DOHH2 (cell line): ENCODE data around the gene KIAA1958.

ENCODE experiments used
- H3F3A ChIP-seq: fragments of 200-600 bp; sonication (generic), shearing (Covaris generic); 2 replicates; pipeline ENCODE4 v1.6.0; 2016; ENCODE audit warnings: antibody characterized with exemption, mild to moderate bottlenecking; ENCODE audit not compliant: control insufficient read depth, insufficient read depth
- H3K27ac ChIP-seq: fragments of 200-600 bp; sonication (generic); 2 replicates; pipeline ENCODE4 v1.5.1; 2014; ENCODE audit warnings: low read depth, mild to moderate bottlenecking, low read length, moderate library complexity
- H3K27me3 ChIP-seq: fragments of 200-600 bp; sonication (generic); 2 replicates; pipeline ENCODE4 v1.6.1; 2014; ENCODE audit warnings: mild to moderate bottlenecking, low read length, mixed read lengths; ENCODE audit not compliant: control insufficient read depth
- H3K36me3 ChIP-seq: fragments of 200-600 bp; sonication (generic); 2 replicates; pipeline ENCODE4 v1.6.1; 2014; ENCODE audit warnings: mild to moderate bottlenecking, low read length, moderate library complexity, mixed read lengths; ENCODE audit not compliant: control insufficient read depth
- H3K4me1 ChIP-seq: fragments of 200-600 bp; sonication (generic); 2 replicates; pipeline ENCODE4 v1.6.1; 2014; ENCODE audit warnings: mild to moderate bottlenecking, low read length, mixed read lengths; ENCODE audit not compliant: control insufficient read depth
- H3K4me2 ChIP-seq: fragments of 200-600 bp; sonication (generic); 2 replicates; pipeline ENCODE4 v1.6.0; 2014; ENCODE audit warnings: mild to moderate bottlenecking, low read length, moderate library complexity
- H3K4me3 ChIP-seq: fragments of 200-600 bp; sonication (generic); 2 replicates; pipeline ENCODE4 v1.5.1; 2014; ENCODE audit warnings: mild to moderate bottlenecking, low read length, mixed read lengths
- H3K79me2 ChIP-seq: fragments of 200-600 bp; sonication (generic); 2 replicates; pipeline ENCODE4 v1.6.1; 2014; ENCODE audit warnings: mild to moderate bottlenecking, low read length, mixed read lengths; ENCODE audit not compliant: control insufficient read depth
- H3K9me2 ChIP-seq: fragments of 200-600 bp; sonication (generic); replicated peaks from 2 replicates; pipeline ENCODE4 v1.6.1; 2014; ENCODE audit warnings: mild to moderate bottlenecking, low read length, mixed read lengths; ENCODE audit not compliant: control insufficient read depth
- H3K9me3 ChIP-seq: fragments of 200-600 bp; sonication (generic); 2 replicates; pipeline ENCODE4 v1.6.1; 2014; ENCODE audit warnings: antibody characterized with exemption, low read length, mixed read lengths; ENCODE audit not compliant: control insufficient read depth, insufficient read depth
- H4K20me1 ChIP-seq: fragments of 200-600 bp; sonication (generic); 2 replicates; pipeline ENCODE4 v1.6.0; 2014; ENCODE audit warnings: low read depth, mild to moderate bottlenecking, antibody characterized with exemption, low read length, moderate library complexity; ENCODE audit not compliant: control insufficient read depth, insufficient read depth
- CTCF ChIP-seq: fragments of 200-600 bp; sonication (generic); IDR thresholded peaks from one replicate; pipeline ENCODE4 v1.5.1; 2014; ENCODE audit warnings: antibody characterized with exemption, mild to moderate bottlenecking, low read depth, low read length; ENCODE audit not compliant: poor library complexity, severe bottlenecking
- EZH2phosphoT487 ChIP-seq: fragments of 200-600 bp; sonication (generic); IDR thresholded peaks from 2 replicates; pipeline ENCODE4 v1.6.1; 2017; ENCODE audit warnings: borderline replicate concordance, mild to moderate bottlenecking, antibody characterized with exemption, low read length, moderate library complexity, mixed read lengths

KIAA1958 gene

DNA sequence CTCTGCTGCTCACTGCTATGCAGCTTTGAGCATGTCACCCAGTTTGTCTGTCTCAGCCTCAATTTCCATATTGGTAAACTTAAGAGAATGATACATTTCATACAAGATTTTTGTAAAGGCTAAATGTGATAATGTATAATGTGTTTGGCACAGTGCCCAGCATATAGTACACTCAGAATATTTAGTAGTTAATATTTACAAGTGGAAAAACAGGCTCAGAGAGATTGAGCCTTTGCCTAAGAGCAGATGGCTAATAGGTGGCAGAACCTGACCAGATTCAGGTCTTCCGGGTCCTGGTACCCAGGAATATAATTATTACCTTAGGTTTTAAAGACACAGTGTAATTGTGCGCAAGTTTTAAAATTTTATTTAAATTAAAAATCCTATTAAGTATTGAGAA, 46.8 kb upstream of the KIAA1958 start:
- no peaks in the 10 kb centered on the region for H3K79me2 ChIP-seq
- no peak overlapping the region for H3K4me3 ChIP-seq
- peaks cover under 1% of the 10 kb centered on the region for H3K4me1 ChIP-seq
- H3K4me2 ChIP-seq, result no peak overlapping the region
- H3K36me3 ChIP-seq, result no peaks in the 10 kb centered on the region
- no peak for TF ChIP-seq EZH2phosphoT487
- no peak for TF ChIP-seq CTCF
- no peaks in the 10 kb centered on the region for H4K20me1 ChIP-seq
- no peaks in the 10 kb centered on the region; the same call in 1 of the 2 replicates for H3F3A ChIP-seq
- H3K9me3 ChIP-seq, result no peaks in the 10 kb centered on the region
- H3K27me3 ChIP-seq, result no peaks in the 10 kb centered on the region
- H3K9me2 ChIP-seq, result no peaks in the 10 kb centered on the region
- H3K27ac ChIP-seq, result no peak overlapping the region

DNA sequence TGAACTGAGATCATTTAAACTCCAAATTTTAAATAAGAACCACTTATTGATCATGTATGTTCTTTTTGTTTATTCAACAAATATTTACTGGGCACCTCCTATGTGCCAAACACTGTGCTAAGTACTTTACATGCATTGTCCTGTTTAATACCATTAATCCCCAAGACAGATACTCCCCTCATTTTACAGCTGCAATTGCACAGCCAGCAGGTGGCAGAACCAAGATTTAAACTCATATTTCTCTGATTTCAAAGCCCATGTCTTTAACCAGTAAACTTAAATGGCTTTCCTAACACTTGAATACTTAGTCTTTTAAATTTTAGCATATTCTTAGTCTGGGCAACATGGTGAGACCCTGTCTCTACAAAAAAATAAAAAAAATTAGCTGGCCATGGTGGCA, 43.4 kb upstream of the KIAA1958 start:
- H4K20me1 ChIP-seq, result no peaks in the 10 kb centered on the region
- H3K27me3 ChIP-seq, result no peaks in the 10 kb centered on the region
- no peaks in the 10 kb centered on the region; the same call in 1 of the 2 replicates for H3F3A ChIP-seq
- H3K4me3 ChIP-seq, result no peak overlapping the region
- H3K9me2 ChIP-seq, result no peaks in the 10 kb centered on the region
- H3K79me2 ChIP-seq, result no peaks in the 10 kb centered on the region
- H3K4me1 ChIP-seq, result peaks cover 24% of the 10 kb centered on the region
- no peaks in the 10 kb centered on the region for H3K36me3 ChIP-seq
- no peaks in the 10 kb centered on the region for H3K9me3 ChIP-seq
- H3K4me2 ChIP-seq, result no peak overlapping the region
- no peak for TF ChIP-seq EZH2phosphoT487
- TF ChIP-seq CTCF, result peak; percentile 69
- H3K27ac ChIP-seq, result no peak overlapping the region

- Histone ChIP-seq H3K27me3 (no peaks in the 10 kb centered on the region), H4K20me1 (no peaks in the 10 kb centered on the region), H3K36me3 (no peaks in the 10 kb centered on the region), H3K27ac (no peak overlapping the region), H3K9me3 (no peaks in the 10 kb centered on the region), H3K9me2 (no peaks in the 10 kb centered on the region), H3F3A (no peaks in the 10 kb centered on the region; the same call in 1 of the 2 replicates), H3K79me2 (no peaks in the 10 kb centered on the region), H3K4me1 (peaks cover 24% of the 10 kb centered on the region), H3K4me2 (no peak overlapping the region), H3K4me3 (no peak overlapping the region)
- TF ChIP-seq EZH2phosphoT487 (no peak), CTCF (no peak)
These were observed 43.0 kb upstream of the KIAA1958 start for GRCh38 chr9:112443636-112444035.
